ENCODE data around the gene ZNF420.

DNA sequence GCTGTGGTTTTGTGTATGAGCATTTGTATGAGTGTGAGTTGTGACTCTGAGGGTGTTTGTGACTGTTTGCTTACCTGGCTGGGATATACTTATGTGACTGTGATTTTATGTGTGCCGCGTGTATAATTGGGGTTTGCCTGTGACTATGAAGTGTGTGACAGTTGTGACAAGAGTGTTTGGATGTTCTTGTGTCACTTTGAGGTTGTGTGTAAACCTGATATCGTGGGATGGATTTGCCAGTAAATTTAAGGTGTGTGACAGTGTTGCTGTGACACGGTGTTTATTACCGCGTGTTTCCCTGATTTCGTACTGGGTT lies 442 bp downstream of the ZNF420 start:
- no peak for TF ChIP-seq EGR1 (IDR thresholded peaks at IDR 0.05; ENCODE audit: low read depth in 2 of 2)
- TF ChIP-seq, protein P1, sequence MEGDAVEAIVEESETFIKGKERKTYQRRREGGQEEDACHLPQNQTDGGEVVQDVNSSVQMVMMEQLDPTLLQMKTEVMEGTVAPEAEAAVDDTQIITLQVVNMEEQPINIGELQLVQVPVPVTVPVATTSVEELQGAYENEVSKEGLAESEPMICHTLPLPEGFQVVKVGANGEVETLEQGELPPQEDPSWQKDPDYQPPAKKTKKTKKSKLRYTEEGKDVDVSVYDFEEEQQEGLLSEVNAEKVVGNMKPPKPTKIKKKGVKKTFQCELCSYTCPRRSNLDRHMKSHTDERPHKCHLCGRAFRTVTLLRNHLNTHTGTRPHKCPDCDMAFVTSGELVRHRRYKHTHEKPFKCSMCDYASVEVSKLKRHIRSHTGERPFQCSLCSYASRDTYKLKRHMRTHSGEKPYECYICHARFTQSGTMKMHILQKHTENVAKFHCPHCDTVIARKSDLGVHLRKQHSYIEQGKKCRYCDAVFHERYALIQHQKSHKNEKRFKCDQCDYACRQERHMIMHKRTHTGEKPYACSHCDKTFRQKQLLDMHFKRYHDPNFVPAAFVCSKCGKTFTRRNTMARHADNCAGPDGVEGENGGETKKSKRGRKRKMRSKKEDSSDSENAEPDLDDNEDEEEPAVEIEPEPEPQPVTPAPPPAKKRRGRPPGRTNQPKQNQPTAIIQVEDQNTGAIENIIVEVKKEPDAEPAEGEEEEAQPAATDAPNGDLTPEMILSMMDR (IDR thresholded peaks at IDR 0.05; ENCODE audit: low read depth, low read length, missing input control) = no peak
- no peak for TF ChIP-seq JUND (IDR thresholded peaks at IDR 0.05)
- no peak for TF ChIP-seq REST (IDR thresholded peaks at IDR 0.05)
- no peak for TF ChIP-seq SP1 (IDR thresholded peaks at IDR 0.05)
- no peak for TF ChIP-seq YY1 (IDR thresholded peaks at IDR 0.05)
- TF ChIP-seq GABPA (IDR thresholded peaks at IDR 0.05 in 1 of 2, conservative IDR thresholded peaks at IDR 0.05 in 1 of 2) = no peak
- no peak for TF ChIP-seq RXRA (IDR thresholded peaks at IDR 0.05)
- TF ChIP-seq HNF4G (IDR thresholded peaks at IDR 0.05) = no peak
- TF ChIP-seq, protein P2, sequence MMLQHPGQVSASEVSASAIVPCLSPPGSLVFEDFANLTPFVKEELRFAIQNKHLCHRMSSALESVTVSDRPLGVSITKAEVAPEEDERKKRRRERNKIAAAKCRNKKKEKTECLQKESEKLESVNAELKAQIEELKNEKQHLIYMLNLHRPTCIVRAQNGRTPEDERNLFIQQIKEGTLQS (IDR thresholded peaks at IDR 0.05) = no peak
- TF ChIP-seq RAD21 (IDR thresholded peaks at IDR 0.05) = no peak
- TF ChIP-seq, protein P3, sequence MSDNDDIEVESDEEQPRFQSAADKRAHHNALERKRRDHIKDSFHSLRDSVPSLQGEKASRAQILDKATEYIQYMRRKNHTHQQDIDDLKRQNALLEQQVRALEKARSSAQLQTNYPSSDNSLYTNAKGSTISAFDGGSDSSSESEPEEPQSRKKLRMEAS (IDR thresholded peaks at IDR 0.05) = no peak

All from liver (tissue), 3 donors.